HepG2 (cell line): ENCODE data around the gene KCNT2. TPM values are rescaled to one million over a fixed set of nuclear protein-coding genes. Genes with fewer than 3 reads are reported as not detected.

Experiments
- AGO2 ChIP-seq: fragments of 200-400 bp; formaldehyde crosslinking; optimal IDR thresholded peaks from 2 replicates; pipeline ENCODE3; 2017; ENCODE audit warnings: mild to moderate bottlenecking, low read depth, low read length, moderate library complexity
- CC2D1A ChIP-seq: sonication (generic); formaldehyde crosslinking; IDR thresholded peaks from 2 replicates; pipeline ENCODE4 v1.8.1; 2023; ENCODE audit warnings: mild to moderate bottlenecking, missing genetic modification reagents
- CEBPG ChIP-seq: IDR thresholded peaks from 2 replicates; pipeline ENCODE4 v1.6.1; 2016
- FOXA3 ChIP-seq: IDR thresholded peaks from 2 replicates; pipeline ENCODE4 v1.6.1; 2016; ENCODE audit warnings: missing genetic modification reagents, missing compliant biosample characterization
- FOXJ3 ChIP-seq: sonication (generic); formaldehyde crosslinking; IDR thresholded peaks from 2 replicates; pipeline ENCODE4 v1.4.0; 2020; ENCODE audit warnings: missing genetic modification reagents, mild to moderate bottlenecking, borderline replicate concordance
- MED1 ChIP-seq: sonication (generic); formaldehyde crosslinking; IDR thresholded peaks from 2 replicates; pipeline ENCODE4 v1.4.0; 2020; ENCODE audit warnings: missing genetic modification reagents
- MED8 ChIP-seq: sonication (generic); formaldehyde crosslinking; IDR thresholded peaks from 2 replicates; pipeline ENCODE4 v1.8.1; 2023; ENCODE audit warnings: mild to moderate bottlenecking, missing genetic modification reagents; ENCODE audit not compliant: insufficient replicate concordance
- NCOR1 ChIP-seq: fragments of 200-600 bp; sonication (generic); IDR thresholded peaks from 2 replicates; pipeline ENCODE4 v1.7.0; 2017; ENCODE audit warnings: antibody characterized with exemption, low read length, borderline replicate concordance
- NRL ChIP-seq: sonication (generic); formaldehyde crosslinking; IDR thresholded peaks from 2 replicates; pipeline ENCODE4 v1.5.0; 2020; ENCODE audit warnings: missing genetic modification reagents, mild to moderate bottlenecking, moderate library complexity, borderline replicate concordance
- RFX5 ChIP-seq: IDR thresholded peaks from 2 replicates; pipeline ENCODE4 v1.6.1; 2011; ENCODE audit warnings: low read depth, low read length, improper control_type of control experiment
- SAP130 ChIP-seq: IDR thresholded peaks from 2 replicates; pipeline ENCODE4 v1.6.1; 2016; ENCODE audit warnings: low read depth
- SIX1 ChIP-seq: sonication (generic); formaldehyde crosslinking; IDR thresholded peaks from 2 replicates; pipeline ENCODE4 v1.4.0; 2020; ENCODE audit warnings: missing genetic modification reagents, borderline replicate concordance
- SMAD3 ChIP-seq: sonication (generic); formaldehyde crosslinking; IDR thresholded peaks from 2 replicates; pipeline ENCODE4 v1.4.0; 2020; ENCODE audit warnings: missing genetic modification reagents
- SMARCE1 ChIP-seq: fragments of 450-650 bp; IDR thresholded peaks from 2 replicates; pipeline ENCODE4 v1.6.1; 2017; ENCODE audit warnings: borderline replicate concordance
- TCF7 ChIP-seq: sonication (generic); IDR thresholded peaks from 2 replicates; pipeline ENCODE4 v1.6.1; 2016; ENCODE audit warnings: antibody characterized with exemption, low read depth
- ZBTB1 ChIP-seq: sonication (generic); formaldehyde crosslinking; IDR thresholded peaks from 2 replicates; pipeline ENCODE4 v1.4.0; 2020; ENCODE audit warnings: missing genetic modification reagents, borderline replicate concordance
- ZBTB8A ChIP-seq: sonication (generic); formaldehyde crosslinking; IDR thresholded peaks from 2 replicates; pipeline ENCODE4 v1.4.0; 2020; ENCODE audit warnings: mild to moderate bottlenecking, low read depth, missing genetic modification reagents, borderline replicate concordance
- ZFY ChIP-seq: sonication (generic); formaldehyde crosslinking; IDR thresholded peaks from 2 replicates; pipeline ENCODE4 v1.4.0; 2020; ENCODE audit warnings: missing genetic modification reagents
- ZKSCAN1 ChIP-seq: fragments of 150-350 bp; IDR thresholded peaks from 2 replicates; pipeline ENCODE4 v1.6.1; 2014; ENCODE audit warnings: low read length
- ZMYM4 ChIP-seq: sonication (generic); formaldehyde crosslinking; IDR thresholded peaks from 2 replicates; pipeline ENCODE4 v1.8.1; 2023; ENCODE audit warnings: mild to moderate bottlenecking, missing genetic modification reagents
- polyA plus RNA-seq, 8 experiments: library from polyadenylated mRNA; depleted of rRNA in 3 of 8; stranded (reverse) in 7 of 8; unstranded in 1 of 8; fragments of >200 nt; fragmentation: Illumina TruSeq in 4 of 8; extraction: Trizol in 4 of 8; gene quantifications; 2 replicates each; pipeline versions ENCODE4 v1.2.1 to v1.2.3, GENCODE V29; 2011 to 2016; ENCODE audit warnings: low read depth in 4 of 8, missing spikeins in 1 of 8, mixed read lengths in 1 of 8; ENCODE audit not compliant: insufficient read depth in 1 of 8
- total RNA-seq, 5 experiments: library from RNA; depleted of rRNA; stranded (reverse); fragments of >200 nt; fragmentation: Illumina TruSeq; extraction: Trizol; gene quantifications; 2 replicates each; pipeline ENCODE4 v1.2.3, GENCODE V29; 2016; ENCODE audit warnings: low read depth in 1 of 5
- TF ChIP-seq, protein P1 (sequence below): sonication (generic); formaldehyde crosslinking; IDR thresholded peaks from 2 replicates; pipeline ENCODE4 v1.4.0; 2020; ENCODE audit warnings: missing genetic modification reagents
- TF ChIP-seq, protein P2 (sequence below): sonication (generic); formaldehyde crosslinking; IDR thresholded peaks from 2 replicates; pipeline ENCODE4 v1.8.1; 2023; ENCODE audit warnings: mild to moderate bottlenecking, missing genetic modification reagents, borderline replicate concordance
- TF ChIP-seq, protein P3 (sequence below): IDR thresholded peaks from 2 replicates; pipeline ENCODE4 v1.6.1; 2012; ENCODE audit warnings: low read depth, low read length, improper control_type of control experiment
- TF ChIP-seq, protein P4 (sequence below): sonication (generic); formaldehyde crosslinking; IDR thresholded peaks from 2 replicates; pipeline ENCODE4 v1.8.0; 2022; ENCODE audit warnings: mild to moderate bottlenecking, missing genetic modification reagents, borderline replicate concordance

The KCNT2 gene
- total and polyA plus RNA-seq, 2 of the 13 experiments (the other 11 are each of a cell fraction or from before 2014, with no cell fraction given), result not detected

DNA sequence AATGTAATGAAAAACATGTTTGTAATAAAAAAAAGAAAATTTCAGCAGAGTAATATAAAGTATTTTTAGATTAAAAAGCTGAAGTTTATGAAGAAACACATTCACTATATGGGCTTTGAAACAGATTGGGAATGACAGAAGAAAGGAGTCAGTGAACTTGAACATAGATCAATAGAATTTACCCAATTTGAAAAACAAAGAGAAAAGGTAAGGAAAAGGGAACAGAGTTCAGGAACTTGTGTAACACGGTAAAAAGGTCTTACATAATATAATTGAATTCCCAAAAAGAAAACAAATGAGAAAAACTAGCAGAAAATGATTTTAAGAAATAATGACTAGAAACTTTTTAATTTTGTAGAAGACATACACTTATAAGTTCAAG is 206.8 kb downstream of the KCNT2 start (continued):
- TF ChIP-seq, protein P1, sequence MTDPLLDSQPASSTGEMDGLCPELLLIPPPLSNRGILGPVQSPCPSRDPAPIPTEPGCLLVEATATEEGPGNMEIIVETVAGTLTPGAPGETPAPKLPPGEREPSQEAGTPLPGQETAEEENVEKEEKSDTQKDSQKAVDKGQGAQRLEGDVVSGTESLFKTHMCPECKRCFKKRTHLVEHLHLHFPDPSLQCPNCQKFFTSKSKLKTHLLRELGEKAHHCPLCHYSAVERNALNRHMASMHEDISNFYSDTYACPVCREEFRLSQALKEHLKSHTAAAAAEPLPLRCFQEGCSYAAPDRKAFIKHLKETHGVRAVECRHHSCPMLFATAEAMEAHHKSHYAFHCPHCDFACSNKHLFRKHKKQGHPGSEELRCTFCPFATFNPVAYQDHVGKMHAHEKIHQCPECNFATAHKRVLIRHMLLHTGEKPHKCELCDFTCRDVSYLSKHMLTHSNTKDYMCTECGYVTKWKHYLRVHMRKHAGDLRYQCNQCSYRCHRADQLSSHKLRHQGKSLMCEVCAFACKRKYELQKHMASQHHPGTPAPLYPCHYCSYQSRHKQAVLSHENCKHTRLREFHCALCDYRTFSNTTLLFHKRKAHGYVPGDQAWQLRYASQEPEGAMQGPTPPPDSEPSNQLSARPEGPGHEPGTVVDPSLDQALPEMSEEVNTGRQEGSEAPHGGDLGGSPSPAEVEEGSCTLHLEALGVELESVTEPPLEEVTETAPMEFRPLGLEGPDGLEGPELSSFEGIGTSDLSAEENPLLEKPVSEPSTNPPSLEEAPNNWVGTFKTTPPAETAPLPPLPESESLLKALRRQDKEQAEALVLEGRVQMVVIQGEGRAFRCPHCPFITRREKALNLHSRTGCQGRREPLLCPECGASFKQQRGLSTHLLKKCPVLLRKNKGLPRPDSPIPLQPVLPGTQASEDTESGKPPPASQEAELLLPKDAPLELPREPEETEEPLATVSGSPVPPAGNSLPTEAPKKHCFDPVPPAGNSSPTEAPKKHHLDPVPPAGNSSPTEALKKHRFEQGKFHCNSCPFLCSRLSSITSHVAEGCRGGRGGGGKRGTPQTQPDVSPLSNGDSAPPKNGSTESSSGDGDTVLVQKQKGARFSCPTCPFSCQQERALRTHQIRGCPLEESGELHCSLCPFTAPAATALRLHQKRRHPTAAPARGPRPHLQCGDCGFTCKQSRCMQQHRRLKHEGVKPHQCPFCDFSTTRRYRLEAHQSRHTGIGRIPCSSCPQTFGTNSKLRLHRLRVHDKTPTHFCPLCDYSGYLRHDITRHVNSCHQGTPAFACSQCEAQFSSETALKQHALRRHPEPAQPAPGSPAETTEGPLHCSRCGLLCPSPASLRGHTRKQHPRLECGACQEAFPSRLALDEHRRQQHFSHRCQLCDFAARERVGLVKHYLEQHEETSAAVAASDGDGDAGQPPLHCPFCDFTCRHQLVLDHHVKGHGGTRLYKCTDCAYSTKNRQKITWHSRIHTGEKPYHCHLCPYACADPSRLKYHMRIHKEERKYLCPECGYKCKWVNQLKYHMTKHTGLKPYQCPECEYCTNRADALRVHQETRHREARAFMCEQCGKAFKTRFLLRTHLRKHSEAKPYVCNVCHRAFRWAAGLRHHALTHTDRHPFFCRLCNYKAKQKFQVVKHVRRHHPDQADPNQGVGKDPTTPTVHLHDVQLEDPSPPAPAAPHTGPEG (CRISPR knock-in tag), result no peak
- TF ChIP-seq CC2D1A (CRISPR knock-in tag) (no peak), NRL (no peak), SMAD3 (CRISPR knock-in tag) (0 out of 2 replicates have a peak, but pooled peaks have one; percentile 58), ZKSCAN1 (no peak), SIX1 (CRISPR knock-in tag) (no peak), MED1 (CRISPR knock-in tag) (peak; percentile 41; the same call in 1 of the 2 replicates), NCOR1 (peak; percentile 77; the same call in 1 of the 2 replicates), ZMYM4 (no peak; the same call in 1 of the 2 replicates), ZBTB1 (CRISPR knock-in tag) (no peak), MED8 (CRISPR knock-in tag) (no peak), CEBPG (CRISPR knock-in tag) (peak; percentile 83), ZFY (CRISPR knock-in tag) (no peak), FOXJ3 (CRISPR knock-in tag) (peak; percentile 76; the same call in 1 of the 2 replicates), ZBTB8A (CRISPR knock-in tag) (no peak), RFX5 (no peak), SMARCE1 (no peak), FOXA3 (CRISPR knock-in tag) (peak; percentile 81), AGO2 (no peak), TCF7 (peak; percentile 34; the same call in 1 of the 2 replicates), SAP130 (CRISPR knock-in tag) (peak; percentile 38)
- TF ChIP-seq, protein P2, sequence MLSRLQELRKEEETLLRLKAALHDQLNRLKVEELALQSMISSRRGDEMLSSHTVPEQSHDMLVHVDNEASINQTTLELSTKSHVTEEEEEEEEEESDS (CRISPR knock-in tag), result no peak
- TF ChIP-seq, protein P3, sequence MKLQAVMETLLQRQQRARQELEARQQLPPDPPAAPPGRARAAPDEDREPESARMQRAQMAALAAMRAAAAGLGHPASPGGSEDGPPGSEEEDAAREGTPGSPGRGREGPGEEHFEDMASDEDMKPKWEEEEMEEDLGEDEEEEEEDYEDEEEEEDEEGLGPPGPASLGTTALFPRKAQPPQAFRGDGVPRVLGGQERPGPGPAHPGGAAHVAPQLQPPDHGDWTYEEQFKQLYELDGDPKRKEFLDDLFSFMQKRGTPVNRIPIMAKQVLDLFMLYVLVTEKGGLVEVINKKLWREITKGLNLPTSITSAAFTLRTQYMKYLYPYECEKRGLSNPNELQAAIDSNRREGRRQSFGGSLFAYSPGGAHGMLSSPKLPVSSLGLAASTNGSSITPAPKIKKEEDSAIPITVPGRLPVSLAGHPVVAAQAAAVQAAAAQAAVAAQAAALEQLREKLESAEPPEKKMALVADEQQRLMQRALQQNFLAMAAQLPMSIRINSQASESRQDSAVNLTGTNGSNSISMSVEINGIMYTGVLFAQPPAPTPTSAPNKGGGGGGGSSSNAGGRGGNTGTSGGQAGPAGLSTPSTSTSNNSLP, result no peak
- TF ChIP-seq, protein P4, sequence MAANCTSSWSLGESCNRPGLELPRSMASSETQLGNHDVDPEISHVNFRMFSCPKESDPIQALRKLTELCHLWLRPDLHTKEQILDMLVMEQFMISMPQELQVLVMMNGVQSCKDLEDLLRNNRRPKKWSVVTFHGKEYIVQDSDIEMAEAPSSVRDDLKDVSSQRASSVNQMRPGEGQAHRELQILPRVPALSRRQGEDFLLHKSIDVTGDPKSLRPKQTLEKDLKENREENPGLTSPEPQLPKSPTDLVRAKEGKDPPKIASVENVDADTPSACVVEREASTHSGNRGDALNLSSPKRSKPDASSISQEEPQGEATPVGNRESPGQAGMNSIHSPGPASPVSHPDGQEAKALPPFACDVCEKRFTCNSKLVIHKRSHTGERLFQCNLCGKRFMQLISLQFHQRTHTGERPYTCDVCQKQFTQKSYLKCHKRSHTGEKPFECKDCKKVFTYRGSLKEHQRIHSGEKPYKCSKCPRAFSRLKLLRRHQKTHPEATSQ, result no peak
